GM12878 (cell line): ENCODE data around the gene DLG2. TPM values are rescaled to one million over a fixed set of nuclear protein-coding genes. Genes with fewer than 3 reads are reported as not detected.

ENCODE experiments used
- ATAC-seq: fragments of 200-7000 bp; cut with Tn5 transposase; 3 replicates; pipeline ENCODE4 v1.9.1; 2020; ENCODE audit warnings: mild to moderate bottlenecking, moderate library complexity
- BruUV-seq: library from RNA; stranded (reverse); fragments of 400-500 nt; replicated peaks from 2 replicates; lab custom pipeline; 2021; lab: Mats Ljungman, UMichigan
- CTCF ChIA-PET: fragments of 300-600 bp; sonication (Branson Sonifier 250); formaldehyde crosslinking; extraction: SDS; loops from one replicate; lab custom pipeline; 2021; ENCODE audit warnings: inconsistent platforms; lab: Yijun Ruan, JAX
- POLR2A ChIA-PET: fragments of 350-600 bp; formaldehyde crosslinking; extraction: SDS; loops from one replicate; lab custom pipeline; 2021; ENCODE audit warnings: inconsistent platforms; lab: Charles Lee
- RAD21 ChIA-PET: fragments of 300-600 bp; sonication (Branson Sonifier 250); formaldehyde crosslinking; loops from one replicate; lab custom pipeline; 2023; ENCODE audit warnings: antibody characterized with exemption; ENCODE audit not compliant: unreplicated experiment; lab: Charles Lee
- SMC1A ChIA-PET: fragments of 300-600 bp; sonication (Branson Sonifier 250); formaldehyde crosslinking; loops from one replicate; lab custom pipeline; 2023; ENCODE audit not compliant: unreplicated experiment, uncharacterized antibody; lab: Charles Lee
- DNase-seq: peaks from one replicate; pipeline ENCODE4 v3.0.0-alpha.2; 2011; ENCODE audit warnings: low read depth, low spot score
- FAIRE-seq: peaks from 3 replicates; lab custom pipeline; 2011; peaks lifted over from hg19 to GRCh38; lab: Jason Lieb, UNC
- H2AFZ ChIP-seq: 2 replicates; pipeline ENCODE4 v1.6.0; 2011; ENCODE audit warnings: low read depth, low read length, control low read depth; ENCODE audit not compliant: control insufficient read depth
- H3K27ac ChIP-seq: 2 replicates; pipeline ENCODE4 v1.5.1; 2011; ENCODE audit warnings: control low read depth; ENCODE audit not compliant: control insufficient read depth, insufficient read depth
- H3K27me3 ChIP-seq, 2 experiments: replicated peaks in 1 of 2; 2 replicates each; pipeline versions ENCODE4 v1.6.0 to v1.6.1; 2011; ENCODE audit warnings: low read length in 1 of 2; ENCODE audit not compliant: control insufficient read depth in 2 of 2, insufficient read depth in 2 of 2
- H3K36me3 ChIP-seq, 2 experiments: 2 replicates each; pipeline ENCODE4 v1.5.1; 2011; ENCODE audit warnings: low read length in 1 of 2; ENCODE audit not compliant: control insufficient read depth in 2 of 2, insufficient read depth in 2 of 2
- H3K4me1 ChIP-seq: 2 replicates; pipeline ENCODE4 v1.6.1; 2011; ENCODE audit warnings: mild to moderate bottlenecking, low read length, moderate library complexity, mixed read lengths; ENCODE audit not compliant: control insufficient read depth, insufficient read depth
- H3K4me2 ChIP-seq: 2 replicates; pipeline ENCODE4 v1.6.0; 2011; ENCODE audit warnings: control low read depth; ENCODE audit not compliant: control insufficient read depth, insufficient read depth
- H3K4me3 ChIP-seq: fragments of 200-600 bp; sonication (generic); 2 replicates; pipeline ENCODE4 v1.5.1; 2016
- H3K79me2 ChIP-seq: 2 replicates; pipeline ENCODE4 v1.6.0; 2011; ENCODE audit warnings: low read length; ENCODE audit not compliant: control insufficient read depth, insufficient read depth
- H3K9ac ChIP-seq: 2 replicates; pipeline ENCODE4 v1.8.0; 2011; ENCODE audit warnings: low read length, control low read depth, mixed read lengths; ENCODE audit not compliant: control insufficient read depth, insufficient read depth
- H3K9me3 ChIP-seq: replicated peaks from 3 replicates; pipeline ENCODE4 v1.5.1; 2011; ENCODE audit warnings: mild to moderate bottlenecking, low read length; ENCODE audit not compliant: control insufficient read depth, insufficient read depth
- H4K20me1 ChIP-seq: 2 replicates; pipeline ENCODE4 v1.6.0; 2011; ENCODE audit not compliant: control insufficient read depth, insufficient read depth
- BRCA1 ChIP-seq: IDR thresholded peaks from 2 replicates; pipeline ENCODE4 v1.6.1; 2011; ENCODE audit warnings: low read depth, low read length, improper control_type of control experiment
- CEBPB ChIP-seq, 2 experiments: fragments of 150-350 bp in 1 of 2; IDR thresholded peaks; 2 replicates each; pipeline ENCODE4 v1.6.1; 2012 to 2014; ENCODE audit warnings: low read depth in 2 of 2, low read length in 2 of 2, borderline replicate concordance in 1 of 2, inconsistent platforms in 1 of 2
- CHD4 ChIP-seq: fragments of 200-600 bp; sonication (generic); IDR thresholded peaks from 2 replicates; pipeline ENCODE4 v1.6.1; 2016; ENCODE audit warnings: mild to moderate bottlenecking
- DPF2 ChIP-seq: fragments of 450-650 bp; IDR thresholded peaks from 2 replicates; pipeline ENCODE4 v1.6.1; 2017; ENCODE audit warnings: mild to moderate bottlenecking
- ELK1 ChIP-seq: IDR thresholded peaks from 2 replicates; pipeline ENCODE4 v1.6.1; 2012; ENCODE audit warnings: low read depth, low read length, improper control_type of control experiment
- IKZF2 ChIP-seq, 2 experiments: fragments of 450-650 bp; IDR thresholded peaks; 2 replicates each; pipeline ENCODE4 v1.6.1; 2017; ENCODE audit warnings: mild to moderate bottlenecking in 2 of 2, moderate library complexity in 2 of 2
- MEF2B ChIP-seq: fragments of 450-650 bp; IDR thresholded peaks from 2 replicates; pipeline ENCODE4 v1.6.1; 2018; ENCODE audit warnings: mild to moderate bottlenecking, moderate library complexity; ENCODE audit not compliant: partially characterized antibody, poor library complexity, severe bottlenecking
- MTA3 ChIP-seq: IDR thresholded peaks from 2 replicates; pipeline ENCODE4 v1.6.1; 2012; ENCODE audit warnings: low read length, inconsistent platforms, borderline replicate concordance
- NFYA ChIP-seq: IDR thresholded peaks from 2 replicates; pipeline ENCODE4 v1.6.1; 2011; ENCODE audit warnings: low read depth, mild to moderate bottlenecking, low read length, improper control_type of control experiment, borderline replicate concordance
- PML ChIP-seq: IDR thresholded peaks from 2 replicates; pipeline ENCODE4 v1.6.1; 2012; ENCODE audit warnings: low read length, inconsistent platforms
- SIN3A ChIP-seq: IDR thresholded peaks from 2 replicates; pipeline ENCODE4 v1.6.1; 2012; ENCODE audit warnings: low read depth, low read length, improper control_type of control experiment
- SIX5 ChIP-seq: IDR thresholded peaks from 2 replicates; pipeline ENCODE4 v1.6.1; 2011; ENCODE audit warnings: mild to moderate bottlenecking, low read depth, low read length, moderate library complexity; ENCODE audit not compliant: severe bottlenecking
- SUZ12 ChIP-seq: fragments of 200-600 bp; sonication (generic); IDR thresholded peaks from one replicate; pipeline ENCODE4 v1.6.1; 2018; ENCODE audit warnings: antibody characterized with exemption, mild to moderate bottlenecking; ENCODE audit not compliant: unreplicated experiment
- TARDBP ChIP-seq: IDR thresholded peaks from 2 replicates; pipeline ENCODE4 v1.6.1; 2016; ENCODE audit warnings: borderline replicate concordance
- TCF3 ChIP-seq: IDR thresholded peaks from 2 replicates; pipeline ENCODE4 v1.6.1; 2012; ENCODE audit warnings: low read depth, mild to moderate bottlenecking, low read length, borderline replicate concordance; ENCODE audit not compliant: insufficient read depth
- WGBS: methylation state at CpG from one replicate; pipeline ENCODE4 v1.1.6; 2016; ENCODE audit warnings: low lambda C conversion rate; ENCODE audit not compliant: insufficient replicate concordance, insufficient coverage; ENCODE audit errors: missing lambda C conversion rate; 5-methylcytosine and 5-hydroxymethylcytosine counted together
- in situ Hi-C: fragments of 300-500 bp; cut with MboI; formaldehyde crosslinking; loops from 9 replicates; pipeline ENCODE4 v1.14.3; 2018; ENCODE audit warnings: mixed read lengths
- intact Hi-C: fragments of 100-400 bp; cut with micrococcal nuclease; formaldehyde crosslinking; loops from one replicate; pipeline ENCODE4 v1.14.2; 2022; ENCODE audit not compliant: unreplicated experiment
- polyA plus RNA-seq, 11 experiments: library from polyadenylated mRNA; depleted of rRNA in 4 of 11; unstranded in 6 of 11; stranded (reverse) in 5 of 11; fragments of >200 nt; fragmentation: Nextera tagmentation in 4 of 11; fragmentation: Illumina TruSeq in 1 of 11; extraction: Ambion mirVana in 4 of 11; extraction: Trizol in 1 of 11; gene quantifications; 1 replicate in 1 of 11; 2 replicates in 10 of 11; pipeline versions ENCODE4 v1.2.1 to v1.2.3, GENCODE V29; 2011 to 2016; ENCODE audit warnings: inconsistent platforms in 2 of 11, missing spikeins in 2 of 11, low read depth in 1 of 11
- total RNA-seq, 4 experiments: library from RNA; depleted of rRNA in 3 of 4; stranded (reverse); fragments of >200 nt in 3 of 4; fragmentation: Illumina TruSeq in 1 of 4; extraction: Trizol in 1 of 4; gene quantifications; 2 replicates each; pipeline versions ENCODE4 v1.2.1 to v1.2.3, GENCODE V29; 2013 to 2021
- TF ChIP-seq, protein P1 (sequence below): fragments of 450-650 bp; conservative IDR thresholded peaks from 2 replicates; pipeline ENCODE4 v1.6.1; 2017; ENCODE audit warnings: mild to moderate bottlenecking, moderate library complexity
- TF ChIP-seq, protein P2 (sequence below): fragments of 450-650 bp; IDR thresholded peaks from 2 replicates; pipeline ENCODE4 v1.6.1; 2017; ENCODE audit warnings: antibody characterized with exemption, mild to moderate bottlenecking, moderate library complexity
- TF ChIP-seq, protein P3 (sequence below): IDR thresholded peaks from 2 replicates; pipeline ENCODE4 v1.6.1; 2011; ENCODE audit warnings: borderline replicate concordance, low read depth, mild to moderate bottlenecking, moderate library complexity, mixed read lengths, low read length; ENCODE audit not compliant: insufficient read depth; ENCODE audit errors: extremely low read length

Gene DLG2
- total and polyA plus RNA-seq, 10 of the 15 experiments (the other 5 are each of a cell fraction or from before 2014, with no cell fraction given) = 0.09 to 0.98 (median 0.35) TPM

GRCh38 chr11:83852775-83853442, 1774.2 kb downstream of the DLG2 start:
- Histone ChIP-seq H3K9me3 (no peaks in the 10 kb centered on the region), H2AFZ (no peak overlapping the region), H3K36me3 (no peaks in the 10 kb centered on the region), H3K4me1 (no peaks in the 10 kb centered on the region), H4K20me1 (no peaks in the 10 kb centered on the region), H3K27ac (no peak overlapping the region), H3K79me2 (no peaks in the 10 kb centered on the region), H3K9ac (no peak overlapping the region), H3K4me2 (no peak overlapping the region), H3K4me3 (no peak overlapping the region), H3K27me3 (no peaks in the 10 kb centered on the region; a peak in 1 of 4 replicates)
- 0% methylated on average over 1 of the region's 1 CpG for WGBS
- RAD21 ChIA-PET = no interaction called here
- FAIRE-seq (no peak), DNase-seq (no peak), ATAC-seq (no peak)
- CTCF ChIA-PET = interaction anchor here (1.2 kb wide), 1 partner anchor 33 kb away, joined by 3 read pairs; no protein-coding TSS in a partner anchor
- in situ Hi-C loops = no loop called here
- SMC1A ChIA-PET = interaction anchor here (0.5 kb wide), 1 partner anchor 314 kb away, joined by 3 read pairs; no protein-coding TSS in a partner anchor
- no TSS peak for BruUV-seq
- intact Hi-C loops = no loop called here
- POLR2A ChIA-PET = no interaction called here
- TF ChIP-seq CEBPB (IDR thresholded peaks at IDR 0.05; ENCODE audit: borderline replicate concordance in 1 of 2, low read depth in 2 of 2, low read length in 2 of 2) (no peak), NFYA (no peak), PML (no peak), SIX5 (no peak), TCF3 (no peak), BRCA1 (no peak), SUZ12 (no peak), DPF2 (no peak), ELK1 (no peak), CHD4 (no peak), MTA3 (no peak), SIN3A (no peak), TARDBP (no peak), IKZF2 (IDR thresholded peaks at IDR 0.05) (no peak), MEF2B (no peak)
- TF ChIP-seq, protein P1, sequence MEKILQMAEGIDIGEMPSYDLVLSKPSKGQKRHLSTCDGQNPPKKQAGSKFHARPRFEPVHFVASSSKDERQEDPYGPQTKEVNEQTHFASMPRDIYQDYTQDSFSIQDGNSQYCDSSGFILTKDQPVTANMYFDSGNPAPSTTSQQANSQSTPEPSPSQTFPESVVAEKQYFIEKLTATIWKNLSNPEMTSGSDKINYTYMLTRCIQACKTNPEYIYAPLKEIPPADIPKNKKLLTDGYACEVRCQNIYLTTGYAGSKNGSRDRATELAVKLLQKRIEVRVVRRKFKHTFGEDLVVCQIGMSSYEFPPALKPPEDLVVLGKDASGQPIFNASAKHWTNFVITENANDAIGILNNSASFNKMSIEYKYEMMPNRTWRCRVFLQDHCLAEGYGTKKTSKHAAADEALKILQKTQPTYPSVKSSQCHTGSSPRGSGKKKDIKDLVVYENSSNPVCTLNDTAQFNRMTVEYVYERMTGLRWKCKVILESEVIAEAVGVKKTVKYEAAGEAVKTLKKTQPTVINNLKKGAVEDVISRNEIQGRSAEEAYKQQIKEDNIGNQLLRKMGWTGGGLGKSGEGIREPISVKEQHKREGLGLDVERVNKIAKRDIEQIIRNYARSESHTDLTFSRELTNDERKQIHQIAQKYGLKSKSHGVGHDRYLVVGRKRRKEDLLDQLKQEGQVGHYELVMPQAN = no peak
- TF ChIP-seq, protein P2, sequence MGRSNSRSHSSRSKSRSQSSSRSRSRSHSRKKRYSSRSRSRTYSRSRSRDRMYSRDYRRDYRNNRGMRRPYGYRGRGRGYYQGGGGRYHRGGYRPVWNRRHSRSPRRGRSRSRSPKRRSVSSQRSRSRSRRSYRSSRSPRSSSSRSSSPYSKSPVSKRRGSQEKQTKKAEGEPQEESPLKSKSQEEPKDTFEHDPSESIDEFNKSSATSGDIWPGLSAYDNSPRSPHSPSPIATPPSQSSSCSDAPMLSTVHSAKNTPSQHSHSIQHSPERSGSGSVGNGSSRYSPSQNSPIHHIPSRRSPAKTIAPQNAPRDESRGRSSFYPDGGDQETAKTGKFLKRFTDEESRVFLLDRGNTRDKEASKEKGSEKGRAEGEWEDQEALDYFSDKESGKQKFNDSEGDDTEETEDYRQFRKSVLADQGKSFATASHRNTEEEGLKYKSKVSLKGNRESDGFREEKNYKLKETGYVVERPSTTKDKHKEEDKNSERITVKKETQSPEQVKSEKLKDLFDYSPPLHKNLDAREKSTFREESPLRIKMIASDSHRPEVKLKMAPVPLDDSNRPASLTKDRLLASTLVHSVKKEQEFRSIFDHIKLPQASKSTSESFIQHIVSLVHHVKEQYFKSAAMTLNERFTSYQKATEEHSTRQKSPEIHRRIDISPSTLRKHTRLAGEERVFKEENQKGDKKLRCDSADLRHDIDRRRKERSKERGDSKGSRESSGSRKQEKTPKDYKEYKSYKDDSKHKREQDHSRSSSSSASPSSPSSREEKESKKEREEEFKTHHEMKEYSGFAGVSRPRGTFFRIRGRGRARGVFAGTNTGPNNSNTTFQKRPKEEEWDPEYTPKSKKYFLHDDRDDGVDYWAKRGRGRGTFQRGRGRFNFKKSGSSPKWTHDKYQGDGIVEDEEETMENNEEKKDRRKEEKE = no peak
- TF ChIP-seq, protein P3, sequence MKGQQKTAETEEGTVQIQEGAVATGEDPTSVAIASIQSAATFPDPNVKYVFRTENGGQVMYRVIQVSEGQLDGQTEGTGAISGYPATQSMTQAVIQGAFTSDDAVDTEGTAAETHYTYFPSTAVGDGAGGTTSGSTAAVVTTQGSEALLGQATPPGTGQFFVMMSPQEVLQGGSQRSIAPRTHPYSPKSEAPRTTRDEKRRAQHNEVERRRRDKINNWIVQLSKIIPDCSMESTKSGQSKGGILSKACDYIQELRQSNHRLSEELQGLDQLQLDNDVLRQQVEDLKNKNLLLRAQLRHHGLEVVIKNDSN = no peak
